ENCODE measurements around the gene DCST2. TPM values are rescaled to one million over a fixed set of nuclear protein-coding genes. Genes with fewer than 3 reads are reported as not detected.

DCST2 gene
- polyA plus RNA-seq, 1 of the 3 experiments (the other 2 are of a cell fraction): 0.76 TPM

GRCh38 chr1:155062702-155063411 is 29.3 kb upstream of the DCST2 start (continued):
- TF ChIP-seq ZBTB33 (IDR thresholded peaks at IDR 0.05; ENCODE audit: borderline replicate concordance, low read depth): no peak
- TF ChIP-seq MAX (IDR thresholded peaks at IDR 0.05; ENCODE audit: low read depth): no peak
- TF ChIP-seq RAD21 (IDR thresholded peaks at IDR 0.05; ENCODE audit: low read length): no peak
- no peak for TF ChIP-seq MXI1 (IDR thresholded peaks at IDR 0.05; ENCODE audit: low read depth, low read length)
- TF ChIP-seq TAF1 (IDR thresholded peaks at IDR 0.05; ENCODE audit: borderline replicate concordance, low read depth, low read length): no peak
- no peak for TF ChIP-seq FOXM1 (IDR thresholded peaks at IDR 0.05; ENCODE audit: low read depth)
- TF ChIP-seq RCOR1 (IDR thresholded peaks at IDR 0.05; ENCODE audit: low read length): no peak
- TF ChIP-seq NRF1 (IDR thresholded peaks at IDR 0.05; ENCODE audit: low read depth, low read length): no peak
- no peak for TF ChIP-seq POLR2AphosphoS5 (IDR thresholded peaks at IDR 0.05; ENCODE audit: low read depth, low read length)
- TF ChIP-seq RFX5 (IDR thresholded peaks at IDR 0.05; ENCODE audit: low read length): no peak

- no peaks in the 10 kb centered on the region for H3K9me3 ChIP-seq
- DNase-seq: peak; percentile 59
- 83% methylated on average over 22 of the region's 29 CpGs for WGBS (ENCODE audit: low lambda C conversion rate)
- H3K4me2 ChIP-seq: no peak overlapping the region
- H3K4me1 ChIP-seq (ENCODE audit: control insufficient read depth in 1 of 2, insufficient read depth in 2 of 2, low read depth in 1 of 2, low read length in 1 of 2): peaks cover 0 to 25% of the 10 kb centered on the region in 2 experiments; a peak in 2 of 4 replicates
- H3K9ac ChIP-seq: no peak overlapping the region
- H3K4me3 ChIP-seq (ENCODE audit: low read depth in 2 of 2, low read length in 1 of 2): no peak overlapping the region
- no peaks in the 10 kb centered on the region for H4K20me1 ChIP-seq (ENCODE audit: insufficient read depth)
- peaks cover 22% of the 10 kb centered on the region for H3K79me2 ChIP-seq (ENCODE audit: insufficient read depth)
- no peak overlapping the region for H2AFZ ChIP-seq (ENCODE audit: low read depth)
- TF ChIP-seq EP300 (IDR thresholded peaks at IDR 0.05; ENCODE audit: borderline replicate concordance in 1 of 2, low read depth in 1 of 2, low read length in 1 of 2) (no peak), ELF1 (IDR thresholded peaks at IDR 0.05) (no peak), ZBTB33 (IDR thresholded peaks at IDR 0.05; ENCODE audit: borderline replicate concordance, low read depth) (no peak), RXRA (IDR thresholded peaks at IDR 0.05; ENCODE audit: borderline replicate concordance, low read depth) (no peak), NRF1 (IDR thresholded peaks at IDR 0.05; ENCODE audit: low read depth, low read length) (no peak), GATA2 (CRISPR knock-in tag; IDR thresholded peaks at IDR 0.05) (no peak), MAX (IDR thresholded peaks at IDR 0.05; ENCODE audit: low read depth) (no peak), NFIC (IDR thresholded peaks at IDR 0.05; ENCODE audit: borderline replicate concordance) (no peak), JUND (IDR thresholded peaks at IDR 0.05) (no peak), EZH2phosphoT487 (IDR thresholded peaks at IDR 0.05; ENCODE audit: borderline replicate concordance, low read depth) (no peak), RAD21 (IDR thresholded peaks at IDR 0.05; ENCODE audit: low read length) (no peak), FOSL2 (IDR thresholded peaks at IDR 0.05; ENCODE audit: borderline replicate concordance, low read depth) (no peak), MEF2A (IDR thresholded peaks at IDR 0.05; ENCODE audit: borderline replicate concordance, low read depth) (no peak), MXI1 (IDR thresholded peaks at IDR 0.05; ENCODE audit: low read depth, low read length) (no peak)
- H3K36me3 ChIP-seq (replicated peaks in 1 of 2; ENCODE audit: control insufficient read depth in 1 of 2, insufficient read depth in 2 of 2, low read length in 1 of 2): peaks cover 0 to 18% of the 10 kb centered on the region in 2 experiments
- no peaks in the 10 kb centered on the region for H3K27me3 ChIP-seq (ENCODE audit: insufficient read depth)
- peaks cover 9% of the 10 kb centered on the region for H3F3A ChIP-seq (replicated peaks; ENCODE audit: insufficient read depth)
- CTCF ChIA-PET: interaction anchor here (0.6 to 29.9 kb wide), 42 partner anchors 8 to 317 kb away, joined by 3 to 573 read pairs (median 6); partner anchors contain the start of genes ADAM15, DCST1, DCST2 and EFNA3
- no peak overlapping the region for H3K27ac ChIP-seq (ENCODE audit: low read depth in 2 of 2, low read length in 1 of 2)
- no peaks in the 10 kb centered on the region for H3K9me2 ChIP-seq
- POLR2A ChIA-PET: no interaction called here
Observed at GRCh38 chr1:155062151-155062686, 28.6 kb upstream of the DCST2 start.
